Measurements from ENCODE around the gene SLC24A4.

SLC24A4 gene

DNA sequence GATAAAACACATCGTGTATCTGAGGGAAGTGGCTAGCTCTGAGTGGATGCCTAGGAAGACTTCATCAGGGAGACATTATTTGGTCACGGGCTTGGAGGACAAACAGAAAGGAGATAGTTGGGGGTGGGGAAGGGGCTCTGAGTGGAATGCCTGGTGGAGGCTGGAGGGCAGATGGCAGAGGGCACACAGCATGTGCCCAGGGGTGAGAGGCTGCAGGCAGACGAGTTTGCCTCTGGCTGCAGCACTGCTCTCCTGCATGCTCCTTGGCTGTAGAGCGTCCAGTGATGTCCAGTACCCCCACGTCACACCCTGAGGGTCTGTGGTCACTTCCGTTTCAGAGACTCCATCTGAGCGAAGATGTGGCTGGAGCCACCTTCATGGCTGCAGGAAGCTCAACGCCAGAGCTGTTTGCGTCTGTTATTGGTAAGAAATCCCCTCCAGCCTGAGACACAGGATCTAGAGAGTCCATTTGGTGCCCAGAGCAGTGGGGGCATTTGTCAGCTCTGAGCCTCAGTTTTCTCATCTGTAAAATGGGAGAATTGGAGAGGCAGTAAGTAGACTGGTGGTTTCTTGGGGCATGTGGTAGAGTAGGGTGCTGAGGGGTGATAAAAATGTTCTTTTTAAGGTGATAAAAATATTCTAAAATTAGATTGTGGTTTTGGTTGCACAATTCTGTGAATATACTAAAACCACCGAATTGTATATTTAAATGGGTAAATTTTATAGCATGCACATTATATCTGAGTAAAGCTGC, 119.0 kb downstream of the SLC24A4 start:
- DNase-seq, result no peak

DNA sequence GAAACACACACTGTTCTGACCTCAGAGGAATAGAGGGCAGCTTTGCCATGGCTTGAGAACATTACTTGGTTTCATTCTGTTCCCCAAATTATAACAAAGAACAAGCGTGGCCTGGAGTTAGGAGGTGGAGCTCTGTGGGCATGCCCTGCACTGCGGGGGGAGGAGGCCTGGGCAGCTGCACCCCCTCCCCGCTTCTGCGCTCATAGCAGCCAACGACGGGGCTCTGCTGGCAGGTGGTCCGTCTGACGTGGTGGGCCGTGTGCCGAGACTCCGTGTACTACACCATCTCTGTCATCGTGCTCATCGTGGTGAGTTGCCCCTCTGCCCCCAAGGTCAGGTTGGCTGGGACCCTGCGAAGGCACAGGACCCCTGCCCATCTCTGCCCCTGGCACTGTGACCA, 120.2 kb downstream of the SLC24A4 start:
- no peak for DNase-seq

DNA sequence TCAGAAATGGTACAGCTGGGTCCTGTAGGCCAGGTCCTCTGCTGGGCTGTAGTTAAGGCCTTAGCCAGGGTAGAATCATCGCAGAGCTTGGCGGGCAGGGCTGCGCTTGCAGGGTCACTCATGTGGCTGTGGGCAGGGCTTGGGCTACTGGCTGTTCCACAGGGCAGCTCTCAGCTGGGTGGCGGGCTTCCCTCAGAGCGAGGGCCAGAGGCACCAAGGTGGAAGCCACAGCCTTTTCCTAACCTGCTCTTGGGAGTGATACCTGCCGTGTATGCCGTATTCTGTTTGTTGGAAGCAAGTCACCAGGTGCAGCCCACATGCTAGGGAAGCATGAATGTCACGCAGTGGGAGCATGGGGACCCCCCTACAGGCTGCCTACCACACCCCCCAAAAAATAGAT, 120.8 kb downstream of the SLC24A4 start:
- no peak for DNase-seq

DNA sequence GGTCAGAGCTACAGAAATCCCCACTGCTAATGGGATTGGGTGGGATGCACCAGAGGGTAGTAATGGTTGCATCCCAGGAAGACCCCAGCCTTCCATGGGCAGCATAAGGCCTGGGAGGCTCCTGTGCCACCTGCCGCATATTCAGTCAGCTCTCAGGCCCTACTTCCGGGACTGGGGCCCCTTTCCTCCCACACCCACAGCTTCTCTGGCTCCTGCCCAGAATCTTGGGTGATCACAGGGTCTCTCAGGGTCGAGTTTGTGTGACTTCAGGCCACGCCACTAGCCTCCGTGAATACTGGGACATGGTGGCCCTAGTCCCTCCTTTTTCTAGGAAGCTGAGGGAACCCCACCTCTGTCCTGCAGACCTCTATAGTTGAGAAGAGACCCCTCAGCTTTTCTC, 123.8 kb downstream of the SLC24A4 start:
- no peak for DNase-seq

DNA sequence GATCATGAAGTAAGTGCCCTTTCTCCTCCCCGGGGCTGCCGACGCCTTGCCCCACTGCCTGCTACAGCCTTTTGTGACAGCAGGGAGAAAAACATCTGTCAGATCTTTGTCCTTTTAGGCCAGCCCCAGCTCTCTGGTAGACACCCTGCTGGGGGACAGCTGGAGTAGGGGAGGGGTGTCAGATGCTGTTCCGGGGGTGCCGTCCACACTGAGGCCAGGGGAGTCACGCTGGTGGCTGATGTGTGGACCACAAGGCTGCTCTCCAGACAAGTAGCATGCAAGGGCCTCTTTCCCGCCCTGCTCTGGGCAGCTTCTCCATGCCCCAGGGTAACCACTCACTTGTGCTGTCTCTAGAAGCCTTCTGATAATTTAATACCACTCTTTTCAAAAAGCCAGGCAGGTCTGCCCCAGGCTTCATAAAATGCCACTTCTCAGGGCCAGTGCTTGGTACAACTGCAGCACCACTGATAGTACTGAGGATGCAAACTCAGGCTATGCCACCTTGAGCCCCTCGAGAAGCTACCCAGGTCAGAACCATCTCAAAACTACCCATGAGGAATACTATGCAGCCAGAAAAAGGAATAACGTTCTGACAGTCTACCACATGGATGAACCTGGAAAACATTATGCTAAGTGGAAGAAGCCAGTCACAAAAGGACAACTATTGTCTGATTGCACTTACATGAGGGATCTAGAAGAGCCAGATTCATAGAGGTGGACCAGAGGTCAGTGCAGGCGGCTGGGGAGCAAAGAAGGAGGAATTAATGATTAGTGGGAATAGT, 124.6 kb downstream of the SLC24A4 start:
- DNase-seq, result no peak

DNA sequence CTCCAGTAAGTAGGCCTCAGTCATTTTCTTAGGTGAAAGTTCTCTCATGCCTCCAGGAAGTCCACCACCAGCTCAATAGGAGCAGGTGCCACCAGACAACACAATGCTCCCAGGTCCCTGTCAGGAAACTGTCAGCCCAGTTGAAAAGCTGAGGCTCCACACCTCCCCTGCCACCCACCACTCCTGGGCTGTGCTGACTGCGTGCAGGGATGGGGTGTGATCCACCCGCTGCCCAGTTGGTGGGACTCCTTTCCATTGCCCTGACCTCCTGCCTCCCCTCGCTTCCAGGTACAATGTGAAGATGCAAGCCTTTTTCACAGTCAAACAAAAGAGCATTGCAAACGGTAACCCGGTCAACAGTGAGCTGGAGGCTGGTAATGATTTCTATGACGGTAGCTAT, 125.8 kb downstream of the SLC24A4 start:
- no peak for DNase-seq

DNA sequence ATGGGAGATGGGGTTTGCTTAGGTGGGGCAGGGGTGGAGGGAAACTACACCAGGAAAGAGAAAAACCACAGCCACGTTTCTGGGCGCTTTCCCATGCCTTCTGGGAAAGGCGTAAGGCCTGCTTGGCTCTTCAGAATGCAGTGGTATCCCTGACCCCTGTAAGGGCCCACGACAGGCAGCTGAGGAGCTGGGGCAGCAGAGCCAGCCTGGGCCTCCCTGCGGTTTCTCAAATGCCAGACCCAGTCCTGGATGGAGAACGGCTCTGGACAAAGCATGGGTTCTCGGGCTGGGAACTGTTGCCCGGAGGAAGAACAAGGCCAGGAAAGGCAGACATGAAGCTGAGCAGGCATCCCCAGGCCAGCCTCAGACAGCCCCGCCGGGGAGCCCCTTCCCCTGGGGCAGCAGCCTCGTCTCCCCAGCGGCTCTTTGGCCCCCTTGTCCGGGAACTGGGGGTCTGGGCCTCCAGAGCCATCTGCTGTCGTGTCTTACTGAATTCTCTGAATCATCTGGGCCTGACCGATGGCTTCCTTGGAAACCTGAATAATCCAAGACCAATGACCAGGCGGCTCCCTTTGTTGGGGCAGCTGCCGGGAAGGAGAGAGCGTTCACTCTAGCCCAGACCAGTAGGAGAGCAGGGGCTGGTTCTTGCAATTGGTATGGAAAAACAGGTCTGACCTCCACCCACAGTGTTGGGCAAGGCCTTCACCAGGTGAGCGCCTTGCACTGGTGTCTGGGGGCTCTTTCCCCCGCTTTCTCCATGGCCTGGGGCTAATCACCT, 126.6 kb downstream of the SLC24A4 start:
- no peak for DNase-seq

DNA sequence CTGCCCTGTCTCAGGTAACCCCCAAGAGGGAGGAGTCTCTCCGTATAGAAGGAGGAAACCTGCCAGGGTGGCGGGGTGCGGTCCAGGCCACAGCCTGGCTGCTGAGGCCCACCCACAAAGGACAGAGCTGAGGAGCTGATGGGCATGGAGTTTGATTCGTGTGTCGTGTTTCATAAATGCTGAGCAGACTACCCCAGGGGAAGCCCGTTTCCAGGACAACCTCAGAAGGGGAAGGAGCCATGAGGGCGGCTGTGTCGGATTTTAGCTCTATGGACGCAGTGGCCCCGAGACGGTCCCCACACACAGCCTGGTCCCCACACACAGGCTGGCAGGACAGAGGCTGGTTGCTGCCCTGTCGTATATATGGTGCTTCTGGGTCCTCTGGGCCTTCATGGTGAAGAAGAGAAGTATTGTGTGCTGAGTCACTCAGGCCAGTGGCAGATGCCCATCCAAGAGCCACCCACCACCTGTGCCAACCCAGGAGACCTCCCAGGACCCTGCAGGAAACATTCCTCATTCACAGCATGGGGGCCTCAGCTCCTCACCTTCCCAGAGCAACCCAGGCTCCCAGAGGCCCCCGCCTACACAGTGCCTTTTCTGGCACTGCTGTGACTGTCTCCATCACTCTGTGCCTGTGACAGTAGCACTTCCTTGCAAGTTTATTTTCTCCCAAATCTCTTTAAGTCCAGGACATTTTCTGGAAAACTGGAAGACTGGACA, 127.5 kb downstream of the SLC24A4 start:
- DNase-seq, result no peak

DNA sequence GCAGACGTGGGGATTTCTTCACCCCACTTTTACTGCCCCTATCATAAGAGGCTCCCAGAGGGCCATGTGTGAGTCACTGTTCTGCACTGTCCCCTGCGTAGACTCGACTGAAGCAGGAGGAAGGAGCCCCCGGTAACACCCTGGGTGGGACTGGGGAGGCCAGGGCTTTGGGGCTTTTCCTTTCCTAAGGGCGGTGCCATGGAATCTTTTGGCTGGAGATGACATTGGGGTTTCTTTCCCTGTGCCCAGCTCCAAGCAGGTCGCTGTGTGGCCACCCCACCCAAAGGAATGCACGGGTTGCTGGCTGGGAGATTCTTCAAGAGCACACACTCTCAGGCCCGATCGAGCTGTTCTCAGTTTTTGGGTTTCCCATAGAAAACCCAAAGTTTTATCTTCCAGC, 128.3 kb downstream of the SLC24A4 start:
- no peak for DNase-seq

DNA sequence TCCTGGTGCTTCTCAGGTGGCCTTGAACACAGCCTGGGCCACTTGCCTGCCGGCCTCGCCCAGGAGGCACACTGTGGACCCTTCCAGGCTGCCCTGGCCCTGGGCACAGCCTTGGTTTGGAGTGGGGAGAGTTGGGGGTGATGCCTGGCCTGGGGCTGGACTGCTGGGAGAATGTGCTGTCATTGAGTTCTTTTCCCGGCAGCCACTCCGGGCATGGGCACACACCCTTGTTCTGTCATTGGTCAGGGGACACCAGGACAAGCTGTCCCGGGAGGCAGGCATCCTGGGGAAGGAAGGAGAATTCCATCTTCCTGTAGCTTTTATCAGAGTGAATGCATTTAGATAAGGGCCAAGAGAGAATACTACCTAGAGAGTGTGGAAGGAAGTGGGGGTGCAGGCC, 128.8 kb downstream of the SLC24A4 start:
- no peak for DNase-seq

DNA sequence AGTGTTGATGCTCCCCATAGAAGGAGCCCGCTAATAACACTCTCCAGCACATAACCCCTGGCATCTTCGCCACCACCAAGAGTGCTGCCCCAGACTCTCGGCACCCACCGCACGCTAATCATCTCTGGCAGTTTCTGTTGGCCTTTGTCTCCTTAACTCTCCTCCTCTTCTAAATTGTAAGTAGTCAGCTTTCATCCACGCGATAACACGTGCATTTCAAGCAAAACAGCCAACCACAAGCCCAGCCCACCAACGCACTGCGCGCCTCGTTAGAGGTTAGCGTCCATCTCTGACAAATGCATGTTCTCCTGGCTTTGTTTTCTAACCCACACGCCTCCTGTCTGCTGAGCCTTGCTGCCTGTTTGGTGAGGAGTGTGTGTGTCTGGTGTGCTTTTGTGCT, 129.5 kb downstream of the SLC24A4 start:
- DNase-seq, result no peak

DNA sequence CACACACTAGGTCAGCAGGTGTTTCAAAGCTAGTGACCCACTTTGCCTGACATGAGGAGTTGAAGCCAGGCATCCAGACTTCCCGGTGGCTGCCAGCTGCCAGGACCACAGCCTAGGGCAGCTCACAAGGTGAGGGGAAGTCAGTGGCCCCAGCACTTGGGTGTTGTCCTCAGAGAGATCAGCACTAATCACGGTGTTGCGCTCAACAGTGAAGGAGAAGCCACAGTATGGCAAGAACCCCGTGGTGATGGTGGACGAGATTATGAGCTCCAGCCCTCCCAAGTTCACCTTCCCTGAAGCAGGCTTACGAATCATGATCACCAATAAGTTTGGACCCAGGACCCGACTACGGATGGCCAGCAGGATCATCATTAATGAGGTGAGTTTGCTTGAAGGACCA, 130.7 kb downstream of the SLC24A4 start:
- no peak for DNase-seq

DNA sequence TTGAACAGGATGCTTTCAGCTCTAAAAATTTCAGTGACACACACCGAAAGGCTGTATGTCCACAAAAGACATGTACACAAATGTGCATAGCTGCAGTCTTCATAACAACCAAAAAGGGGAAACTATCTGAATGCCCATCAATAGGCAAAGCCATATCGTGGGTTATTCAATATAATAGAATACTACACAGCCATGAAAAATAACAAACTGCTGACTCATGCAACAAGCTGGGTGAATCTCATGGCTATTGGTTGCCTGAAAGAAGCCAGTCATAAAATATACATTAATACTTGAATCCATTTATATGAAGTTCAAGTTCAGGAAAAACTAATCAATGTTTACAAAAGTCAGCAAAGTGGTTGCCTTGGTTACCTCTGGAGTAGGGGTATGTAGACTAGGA, 132.3 kb downstream of the SLC24A4 start:
- DNase-seq, result no peak

DNA sequence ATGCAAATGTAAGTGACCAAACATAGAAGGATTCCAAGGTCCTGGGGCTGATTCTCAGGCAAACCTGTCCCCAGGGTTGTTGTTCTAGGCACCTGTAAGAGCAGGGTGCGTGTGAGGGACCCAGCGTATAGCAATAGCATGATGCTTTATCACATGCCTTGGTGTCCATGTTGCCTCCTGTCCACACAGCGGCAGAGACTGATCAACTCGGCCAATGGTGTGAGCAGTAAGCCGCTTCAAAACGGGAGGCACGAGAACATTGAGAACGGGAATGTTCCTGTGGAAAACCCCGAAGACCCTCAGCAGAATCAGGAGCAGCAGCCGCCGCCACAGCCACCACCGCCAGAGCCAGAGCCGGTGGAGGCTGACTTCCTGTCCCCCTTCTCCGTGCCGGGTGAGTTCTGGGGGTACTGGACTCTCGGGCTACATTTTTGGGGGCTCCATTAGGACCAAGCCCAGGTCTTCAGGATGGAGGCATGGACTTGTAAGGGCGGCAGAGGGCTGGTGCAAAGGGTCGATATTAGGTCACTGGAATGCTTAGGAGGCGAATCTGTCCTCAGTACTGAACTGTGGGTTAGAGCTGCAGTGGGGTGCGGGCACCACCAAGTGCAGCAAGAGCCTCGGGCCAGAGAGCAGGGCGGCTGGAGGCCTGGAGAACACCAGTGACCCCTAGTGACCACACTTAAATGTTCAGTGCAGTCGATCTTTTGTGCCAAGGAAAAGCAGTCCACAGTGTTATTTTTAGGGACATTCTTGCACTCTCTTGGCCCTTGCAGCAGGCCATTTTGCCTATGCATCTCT, 133.4 kb downstream of the SLC24A4 start:
- DNase-seq, result no peak

DNA sequence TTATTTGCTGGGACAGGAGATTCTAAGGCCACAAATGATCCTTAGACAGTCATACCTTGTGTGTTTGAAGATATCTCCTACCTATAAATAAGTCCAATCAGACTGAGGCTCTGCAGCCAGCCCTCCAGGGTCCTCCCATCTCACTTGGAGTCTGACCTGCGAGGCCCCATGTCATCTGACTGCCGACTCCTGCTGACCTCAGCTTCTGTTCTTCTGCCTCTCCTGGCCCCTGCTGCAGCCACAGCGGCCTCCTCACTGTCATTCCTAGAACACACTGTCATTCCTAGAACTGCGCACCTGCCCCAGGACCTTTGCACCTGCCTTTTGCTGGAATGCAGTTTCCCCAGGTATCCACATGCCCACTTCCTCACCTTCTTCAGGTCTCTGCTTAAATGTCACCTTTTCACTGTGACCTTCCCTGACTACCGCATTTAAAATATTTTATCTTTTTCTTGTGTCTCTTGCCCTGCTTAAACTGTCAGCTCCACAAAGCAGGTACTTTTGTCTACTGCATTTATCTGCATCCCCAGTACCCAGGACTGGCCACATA, 134.1 kb downstream of the SLC24A4 start:
- DNase-seq, result no peak

DNA sequence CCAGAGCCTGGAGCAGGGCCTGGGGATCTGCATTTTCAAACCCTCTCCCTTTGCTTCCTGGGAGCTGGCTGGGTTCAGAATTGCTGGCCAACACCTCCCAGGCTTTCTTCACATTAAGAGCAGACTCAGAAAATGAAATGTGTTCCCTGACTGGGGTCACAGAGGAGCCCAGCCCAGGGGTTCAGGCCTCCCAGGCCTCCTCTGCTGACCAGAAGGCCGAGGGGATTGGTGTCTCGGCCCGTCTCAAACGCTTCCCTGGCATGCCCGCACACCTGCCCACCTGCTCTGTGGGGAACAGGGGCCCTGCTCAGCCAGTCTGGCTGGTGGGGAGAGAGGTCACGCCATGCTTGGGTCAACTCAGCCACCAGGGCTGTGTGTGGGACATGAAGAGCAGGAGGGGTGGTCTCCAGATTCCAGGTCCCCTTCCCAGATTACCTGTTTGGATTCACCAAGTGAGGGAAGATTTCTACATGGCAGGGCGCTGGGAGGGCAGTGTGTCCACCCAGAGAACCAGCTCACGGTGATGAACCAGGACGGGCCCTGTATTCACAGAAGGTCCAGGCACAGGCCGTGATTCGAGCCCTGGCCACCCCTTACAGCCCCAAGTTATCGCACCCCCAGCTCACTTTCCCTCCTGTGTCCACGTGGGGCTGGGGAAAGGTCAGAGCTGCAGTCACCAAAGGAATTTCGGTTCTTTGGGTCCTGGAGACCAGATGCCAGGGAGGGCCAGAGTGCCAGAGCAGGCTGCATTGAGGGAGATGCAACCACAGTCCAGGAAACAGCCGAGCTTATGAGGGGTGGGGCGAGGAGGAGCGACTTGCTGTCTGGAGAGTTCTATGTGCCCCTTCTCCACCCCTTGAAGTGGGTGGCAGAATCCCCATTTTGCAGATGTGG, 135.4 kb downstream of the SLC24A4 start:
- DNase-seq, result no peak

DNA sequence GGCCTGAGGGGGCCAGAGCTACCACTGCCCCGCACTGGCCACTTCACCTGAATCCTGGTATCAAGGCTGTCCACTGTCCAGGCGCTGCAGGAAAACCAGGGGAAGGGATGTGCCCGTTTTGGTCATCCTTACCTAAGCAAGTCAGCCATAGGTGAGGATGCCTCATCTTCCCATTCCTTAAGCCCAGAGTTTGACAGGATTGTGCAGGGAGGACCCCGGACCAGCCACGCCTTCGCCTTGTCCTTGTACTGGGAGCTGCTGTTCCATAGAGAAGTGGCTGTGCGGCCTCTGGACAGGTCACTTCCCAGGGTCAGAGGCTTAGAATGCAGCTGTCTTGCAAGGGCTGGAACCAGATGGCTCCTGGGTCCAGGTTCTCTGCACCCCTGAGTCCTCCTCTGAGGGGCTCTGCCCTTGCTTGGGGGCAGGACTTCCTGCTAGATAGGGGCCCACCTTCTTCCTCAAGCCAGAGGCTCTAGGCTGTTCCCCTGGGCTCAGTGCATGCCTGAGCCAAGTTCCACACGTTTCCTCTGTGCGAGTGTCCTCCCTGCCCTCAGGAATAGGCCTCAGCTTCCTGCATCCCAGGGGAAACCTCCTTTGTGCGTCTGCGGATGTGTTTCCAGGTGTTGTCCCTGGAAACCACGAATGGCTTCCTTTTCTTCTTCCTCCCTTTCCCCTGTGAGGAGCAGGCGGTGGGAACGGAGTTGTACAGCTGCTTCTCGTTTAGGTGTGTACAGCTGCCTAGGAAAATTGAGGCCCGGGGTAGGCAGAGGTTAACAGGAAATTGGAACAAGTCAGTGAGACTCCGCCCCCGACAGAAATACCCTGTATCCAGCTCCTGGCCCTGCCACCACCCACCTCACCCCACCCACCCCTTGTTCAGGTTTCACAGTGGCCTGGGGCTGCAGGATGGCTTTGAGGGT, 136.3 kb downstream of the SLC24A4 start:
- no peak for DNase-seq

DNA sequence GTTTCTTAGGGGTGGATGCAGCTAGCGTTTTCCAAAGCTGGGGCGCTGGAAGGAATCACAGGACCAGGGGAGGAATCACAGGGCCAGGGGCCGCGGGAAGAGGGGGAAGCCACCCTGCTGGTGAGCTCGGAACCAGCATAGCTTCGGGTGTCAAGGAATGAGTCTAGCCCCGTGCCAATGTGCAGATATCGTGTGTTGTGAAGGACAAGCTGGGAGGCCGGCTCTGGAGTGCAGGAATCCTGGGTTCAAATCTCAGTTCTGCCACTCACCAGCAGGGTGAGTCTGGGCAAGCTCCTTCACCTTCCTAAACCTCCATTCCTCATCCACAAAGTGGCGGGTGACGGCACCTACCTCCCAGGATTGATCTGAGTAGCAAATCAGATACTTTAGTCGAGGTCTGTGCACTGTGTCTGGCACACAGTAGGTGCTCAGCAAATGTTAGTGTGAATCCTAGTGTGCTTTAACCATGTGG, 137.0 kb downstream of the SLC24A4 start:
- no peak for DNase-seq

DNA sequence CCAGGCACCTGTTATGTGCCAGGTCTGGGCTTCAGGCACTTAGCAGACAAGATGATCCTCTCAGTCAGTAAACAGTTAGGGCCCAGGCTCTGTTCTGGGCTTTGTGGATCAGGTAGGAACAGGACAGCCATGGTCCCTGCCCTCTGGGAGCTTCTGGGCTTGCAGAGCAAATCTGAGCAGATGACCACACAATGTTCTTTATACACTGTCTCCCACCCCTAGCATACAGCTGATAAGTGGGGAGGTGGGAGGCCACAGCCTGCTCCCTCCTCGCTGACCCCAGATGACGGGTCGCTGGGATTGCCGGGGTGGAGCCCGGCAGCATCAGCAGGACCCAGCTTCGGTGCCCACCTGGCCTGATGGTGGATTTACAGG, 137.6 kb downstream of the SLC24A4 start:
- DNase-seq, result no peak
